Activated CD8-positive, alpha-beta memory T cell treated with anti-CD3 and anti-CD28 coated beads for 48 hours (primary cell): ENCODE results near the gene CTSA.
A peak's percentile ranks its signal among the peaks of the same experiment; 100 is the strongest.
"Not testable (repeated sequence)": the region's sequence is repeated elsewhere in the genome, so short reads cannot be mapped to it uniquely, and the experiment has no call there.

Experiments used
- DNase-seq, 3 experiments: peaks; one replicate each; pipeline ENCODE4 v3.0.0-alpha.2; 2020; ENCODE audit warnings: low read depth in 2 of 3, low spot score in 2 of 3

CTSA gene

GRCh38 chr20:45866454-45866853 is 24.7 kb upstream of the CTSA start:
- no peak for DNase-seq

GRCh38 chr20:45867136-45867818 is 23.9 kb upstream of the CTSA start:
- no peak for DNase-seq

- no peak for DNase-seq
Measured at GRCh38 chr20:45867819-45868176, 23.3 kb upstream of the CTSA start.

GRCh38 chr20:45872626-45873025 is 18.5 kb upstream of the CTSA start:
- no peak for DNase-seq

- no peak for DNase-seq
Measured at GRCh38 chr20:45873409-45874103, 17.6 kb upstream of the CTSA start.

GRCh38 chr20:45874104-45874481 is 17.0 kb upstream of the CTSA start:
- DNase-seq = not testable (repeated sequence)

- DNase-seq = no peak
Measured at GRCh38 chr20:45874576-45874975, 16.6 kb upstream of the CTSA start.

GRCh38 chr20:45878076-45878761 is 12.9 kb upstream of the CTSA start:
- no peak for DNase-seq

GRCh38 chr20:45880988-45881788 is 9.9 kb upstream of the CTSA start, which contains the start of gene ZSWIM1:
Gene ZSWIM1 (plus strand): TSS chr20:45881227. CDS start chr20:45882593, 1,366 bp downstream.
- DNase-seq = peak; percentile 93 to 97 (median 93)

- DNase-seq = no peak
Measured at GRCh38 chr20:45882469-45883099, 8.6 kb upstream of the CTSA start.

GRCh38 chr20:45883100-45883469 is 8.1 kb upstream of the CTSA start:
- DNase-seq = no peak

GRCh38 chr20:45886590-45887345 is 4.4 kb upstream of the CTSA start:
- no peak for DNase-seq

GRCh38 chr20:45887346-45887715 is 3.8 kb upstream of the CTSA start, which contains the start of gene SPATA25:
Gene SPATA25 (minus strand): TSS chr20:45887622. CDS start chr20:45887590, 32 bp downstream.
- no peak for DNase-seq

GRCh38 chr20:45888681-45889080 is 2.5 kb upstream of the CTSA start:
- DNase-seq = no peak

- DNase-seq = peak in 2 of 3 experiments; percentile 16 to 46
Measured at GRCh38 chr20:45890077-45890984, 804 bp upstream of the CTSA start.

- no peak for DNase-seq
Measured at GRCh38 chr20:45892049-45892825, 1.1 kb downstream of the CTSA start.

GRCh38 chr20:45892828-45893500 is 1.8 kb downstream of the CTSA start:
- DNase-seq = no peak

GRCh38 chr20:45893831-45894230 is 2.7 kb downstream of the CTSA start:
- DNase-seq = no peak
